HG03064 (cell line): ENCODE data around the gene ZFYVE28.
"Not testable (repeated sequence)": the region's sequence is repeated elsewhere in the genome, so short reads cannot be mapped to it uniquely, and the experiment has no call there.

ENCODE experiments used
- ATAC-seq: cut with Tn5 transposase; IDR thresholded peaks from one replicate; pipeline ENCODE4 v1.9.1; 2021; ENCODE audit warnings: low read depth; ENCODE audit not compliant: unreplicated experiment

Gene ZFYVE28

DNA sequence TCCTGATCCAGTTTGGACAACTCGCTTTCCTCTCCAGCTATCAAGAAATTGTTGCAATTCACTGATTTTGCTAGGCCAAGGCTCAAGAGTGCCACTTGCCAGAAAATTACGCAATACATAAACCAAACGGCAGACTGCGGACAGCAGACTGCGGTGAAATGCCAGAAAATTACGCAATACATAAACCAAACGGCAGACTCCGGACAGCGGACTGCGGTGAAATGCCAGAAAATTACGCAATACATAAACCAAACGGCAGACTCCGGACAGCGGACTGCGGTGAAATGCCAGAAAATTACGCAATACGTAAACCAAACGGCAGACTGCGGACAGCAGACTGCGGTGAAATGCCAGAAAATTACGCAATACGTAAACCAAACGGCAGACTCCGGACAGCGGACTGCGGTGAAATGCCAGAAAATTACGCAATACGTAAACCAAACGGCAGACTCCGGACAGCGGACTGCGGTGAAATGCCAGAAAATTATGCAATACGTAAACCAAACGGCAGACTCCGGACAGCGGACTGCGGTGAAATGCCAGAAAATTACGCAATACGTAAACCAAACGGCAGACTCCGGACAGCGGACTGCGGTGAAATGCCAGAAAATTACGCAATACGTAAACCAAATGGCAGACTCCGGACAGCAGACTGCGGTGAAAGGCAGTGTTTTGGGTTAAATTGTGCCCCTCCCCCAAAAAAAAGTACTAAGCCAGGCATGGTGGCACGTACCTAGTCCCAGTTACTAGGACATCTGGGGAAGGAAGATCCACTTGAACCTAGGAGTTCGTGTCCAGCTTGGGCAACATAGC is 11.7 kb upstream of the ZFYVE28 start:
- not testable (repeated sequence) for ATAC-seq

DNA sequence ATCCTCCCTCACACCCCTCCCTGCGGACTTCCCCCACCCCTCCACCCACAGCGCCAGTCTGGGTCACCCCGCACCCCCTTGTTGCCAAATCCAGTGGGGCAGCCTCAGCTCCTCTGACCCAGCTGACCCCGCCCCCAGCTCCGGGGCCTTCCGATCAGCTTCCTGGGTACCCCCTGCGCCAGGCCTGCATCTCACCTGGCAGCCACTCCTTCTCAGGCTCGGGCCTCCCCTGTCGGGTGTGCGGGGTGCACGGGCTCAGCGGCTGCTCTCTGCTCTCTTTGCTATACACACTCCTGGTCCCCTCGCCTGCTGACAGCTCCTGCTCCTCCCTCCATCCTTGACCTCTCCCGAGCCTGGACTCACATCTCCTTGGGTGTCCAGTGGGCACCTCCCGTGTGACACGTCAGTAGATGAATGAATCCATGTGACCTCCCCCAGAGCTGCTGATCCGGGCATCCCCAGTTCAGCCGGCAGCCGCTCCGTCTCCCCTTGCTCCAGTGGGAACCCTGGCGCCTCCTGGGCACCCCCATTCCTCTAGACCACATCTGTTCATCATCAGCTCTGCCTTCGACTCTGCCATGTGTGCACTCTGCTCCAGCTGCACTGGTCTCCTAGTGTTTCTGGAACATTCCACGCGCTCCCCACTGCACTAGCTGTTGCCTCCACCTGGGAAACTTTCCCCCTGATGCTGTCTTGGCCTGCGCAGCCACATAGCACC is 10.2 kb upstream of the ZFYVE28 start:
- no peak for ATAC-seq

DNA sequence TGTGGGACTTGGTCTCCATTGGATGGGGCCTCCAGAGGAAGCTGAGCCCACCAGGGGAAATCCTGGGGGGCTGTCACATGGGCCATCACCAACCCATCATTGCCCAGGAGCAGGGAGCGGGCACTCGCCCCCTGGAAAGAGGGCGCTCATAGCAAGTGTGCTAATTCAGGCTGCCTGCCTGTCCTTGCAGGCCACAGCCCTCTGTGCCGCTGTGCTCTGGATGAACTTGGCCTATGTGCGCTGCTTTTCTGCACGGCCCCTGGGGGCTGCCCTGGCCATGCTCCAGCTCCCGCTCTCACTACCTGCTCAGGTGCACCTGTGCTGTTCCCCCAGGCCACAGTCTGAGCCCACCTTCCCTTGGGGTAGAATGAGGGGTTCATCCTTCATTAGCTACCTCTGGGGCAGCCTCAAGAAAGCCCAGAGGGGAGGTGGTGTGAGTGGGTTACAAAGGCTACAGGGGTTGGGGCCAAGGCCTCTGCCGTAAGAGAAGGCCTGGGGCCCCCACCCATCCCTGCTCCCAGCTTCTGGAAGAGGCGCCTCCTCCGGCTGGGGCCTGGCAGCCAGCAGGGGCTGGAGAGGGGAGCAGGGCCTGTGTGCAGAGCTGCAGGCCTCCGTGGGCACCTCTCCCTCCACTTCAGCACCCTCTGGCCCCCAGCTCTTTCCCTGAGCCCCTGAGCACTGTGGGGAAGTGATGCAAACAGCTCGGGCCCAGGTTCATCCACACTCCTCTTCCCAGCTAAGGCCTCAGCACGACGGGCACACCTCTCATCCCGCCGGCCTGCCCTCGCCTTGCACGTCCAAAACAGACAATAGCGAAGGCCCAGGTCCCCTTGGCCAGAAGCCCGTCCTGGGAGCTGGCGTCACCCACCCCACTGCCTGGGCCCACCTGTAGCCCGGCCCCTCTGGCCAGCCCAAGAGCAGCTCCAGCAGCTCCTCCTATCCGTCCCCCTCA is 9.2 kb upstream of the ZFYVE28 start:
- no peak for ATAC-seq

DNA sequence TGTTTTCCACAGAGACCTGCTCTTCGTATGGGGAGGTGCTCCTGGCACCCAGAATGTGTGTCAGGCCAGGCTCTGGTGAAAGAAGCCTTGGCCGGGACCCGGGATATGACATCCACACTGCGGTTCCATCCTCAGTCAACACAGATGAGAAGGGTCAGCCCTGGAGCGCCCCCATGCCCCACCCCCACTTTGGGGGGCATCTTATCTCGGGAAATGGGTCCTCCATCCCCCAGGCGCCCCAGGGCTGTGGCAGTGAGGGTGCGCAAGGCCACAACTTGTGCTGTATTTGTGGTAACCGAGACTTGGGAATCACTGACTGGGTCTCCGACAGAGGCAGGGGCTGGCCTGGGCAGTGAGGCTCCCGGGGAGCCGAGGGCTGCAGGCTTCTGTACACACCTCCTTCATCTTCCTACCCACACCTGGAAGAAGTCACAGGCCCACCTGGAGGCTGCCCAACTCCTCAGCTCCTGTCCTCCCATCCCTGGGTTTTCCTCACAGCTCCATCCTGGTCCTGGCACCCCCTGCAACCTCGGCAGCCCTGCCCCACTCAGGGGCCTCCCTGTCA is 8.3 kb upstream of the ZFYVE28 start:
- ATAC-seq, result no peak

DNA sequence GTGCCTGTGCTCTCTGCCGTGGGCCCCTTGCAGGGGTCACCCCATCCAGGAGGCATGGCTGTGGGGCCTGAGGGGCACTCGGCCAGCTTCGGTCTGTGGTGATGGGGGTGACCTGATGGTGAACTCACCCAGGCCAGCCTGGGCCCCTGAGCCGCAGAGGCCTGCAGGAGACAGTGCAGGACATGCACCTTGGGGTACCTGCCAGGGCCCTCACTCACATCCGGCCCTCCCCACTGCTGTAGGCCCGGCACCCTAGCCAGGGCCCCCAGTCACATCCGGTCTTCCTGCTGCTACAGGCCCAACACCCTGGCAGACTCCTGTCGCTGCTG is 7.6 kb upstream of the ZFYVE28 start:
- ATAC-seq, result no peak

DNA sequence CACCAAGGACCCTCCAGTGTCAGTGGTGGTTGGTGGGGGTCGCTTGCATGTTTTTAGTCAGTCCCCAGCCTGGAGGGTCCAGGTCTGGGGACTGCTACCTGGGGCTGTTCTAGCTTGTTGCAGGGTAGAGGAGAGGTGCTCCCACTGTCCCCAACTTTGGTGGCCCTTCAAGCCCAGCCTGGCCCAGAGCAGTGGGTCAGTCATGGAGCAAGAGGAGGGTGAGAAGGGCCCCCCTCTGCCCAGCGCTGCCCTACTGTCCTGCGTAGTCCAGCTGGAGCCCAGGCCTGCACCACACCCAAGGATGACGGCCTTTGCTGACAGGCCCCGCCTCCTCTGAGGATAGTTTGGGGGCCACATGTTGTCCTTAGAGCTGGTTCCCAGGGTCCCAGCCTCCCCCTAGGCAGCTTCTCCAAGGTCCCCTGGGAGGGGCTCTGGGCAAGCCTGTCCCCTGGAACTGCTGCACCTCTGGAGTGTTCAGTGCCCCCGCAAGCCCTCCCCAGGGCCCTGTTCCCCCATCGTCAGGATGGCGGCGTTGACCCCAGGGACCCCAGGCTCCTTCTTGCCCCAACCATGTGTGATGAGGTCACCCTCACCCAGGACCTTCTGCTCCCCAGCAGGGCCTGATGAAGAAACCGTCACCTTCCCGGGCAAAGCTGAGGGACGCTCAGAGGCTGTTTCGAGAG is 7.1 kb upstream of the ZFYVE28 start:
- no peak for ATAC-seq

DNA sequence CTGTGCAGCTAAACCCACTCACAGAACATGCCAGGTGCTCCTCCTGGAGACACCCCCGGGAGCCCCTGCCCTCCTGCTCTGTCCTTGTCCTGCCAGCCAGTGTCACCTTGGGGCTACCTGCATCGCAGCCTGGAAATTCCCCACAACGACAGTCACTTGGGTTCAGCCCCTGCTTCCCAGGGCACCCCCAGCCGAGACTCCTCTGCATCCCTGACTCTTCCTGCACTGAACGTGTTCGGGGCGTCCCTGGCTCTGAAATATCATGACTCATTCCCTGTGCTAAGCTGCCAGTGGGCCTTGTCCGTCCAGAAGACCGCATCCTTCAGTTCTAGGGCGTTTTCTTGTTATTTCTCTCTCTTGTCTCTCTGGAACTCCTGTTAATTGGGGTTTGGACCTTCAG is 6.1 kb upstream of the ZFYVE28 start:
- ATAC-seq, result no peak

DNA sequence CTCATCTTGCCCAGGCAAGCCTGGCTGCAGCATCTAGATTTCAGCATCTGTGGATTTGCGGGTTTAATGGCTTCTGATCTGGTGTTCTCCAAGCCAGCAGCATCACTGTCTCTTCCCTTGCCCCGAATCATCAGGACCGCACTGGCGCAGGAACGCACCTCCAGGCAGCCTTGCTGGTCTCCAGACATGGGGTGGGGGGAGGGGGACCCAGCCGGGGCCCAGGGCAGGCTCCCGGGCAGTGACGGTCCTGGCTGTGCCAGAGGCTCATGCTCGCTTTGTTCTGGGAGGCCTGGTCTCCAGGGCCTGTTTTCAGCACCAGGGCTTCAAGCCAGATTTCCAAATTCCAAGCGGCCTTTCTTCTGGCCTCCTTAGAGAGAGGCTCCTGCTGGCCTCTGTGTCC is 5.2 kb upstream of the ZFYVE28 start:
- no peak for ATAC-seq

DNA sequence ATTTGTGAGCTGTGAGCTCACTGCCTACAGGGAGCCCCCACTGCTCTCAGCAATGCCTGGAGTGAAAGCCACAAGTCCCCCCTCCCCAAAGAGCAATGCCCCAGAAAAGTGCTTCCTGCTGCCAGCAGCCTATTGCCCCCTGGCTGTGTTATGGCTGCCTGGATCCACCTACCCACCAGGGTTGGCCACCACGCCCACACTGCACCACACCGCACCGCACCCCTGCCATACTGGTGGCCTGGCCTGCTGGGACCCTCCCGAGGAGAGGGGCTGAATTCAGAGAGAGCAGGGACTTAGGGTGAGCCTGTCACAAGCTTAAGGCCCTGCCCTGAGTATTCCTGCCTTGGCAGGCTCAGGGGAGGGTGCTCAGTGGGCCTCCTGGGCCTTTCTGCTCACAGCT is 4.6 kb upstream of the ZFYVE28 start:
- ATAC-seq, result no peak

DNA sequence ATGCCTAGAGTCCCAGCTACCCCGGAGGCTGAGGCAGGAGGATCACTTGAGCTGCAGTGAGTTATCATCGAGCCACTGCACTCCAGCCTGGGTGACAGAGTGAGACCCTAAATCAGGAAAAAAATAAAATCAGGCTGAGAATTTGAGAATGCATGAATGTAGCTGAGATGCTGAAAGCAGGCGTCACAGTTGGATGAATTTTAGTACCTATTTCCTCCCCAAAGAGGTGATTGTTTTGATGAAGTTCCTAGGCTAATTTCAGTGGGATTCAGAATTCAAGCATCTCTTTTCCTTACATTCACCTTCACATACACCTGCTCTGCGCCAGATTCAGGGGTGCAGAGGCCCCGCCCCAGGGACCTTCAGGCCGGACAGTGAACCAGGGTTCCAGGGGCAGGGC is 3.5 kb upstream of the ZFYVE28 start:
- ATAC-seq, result no peak

DNA sequence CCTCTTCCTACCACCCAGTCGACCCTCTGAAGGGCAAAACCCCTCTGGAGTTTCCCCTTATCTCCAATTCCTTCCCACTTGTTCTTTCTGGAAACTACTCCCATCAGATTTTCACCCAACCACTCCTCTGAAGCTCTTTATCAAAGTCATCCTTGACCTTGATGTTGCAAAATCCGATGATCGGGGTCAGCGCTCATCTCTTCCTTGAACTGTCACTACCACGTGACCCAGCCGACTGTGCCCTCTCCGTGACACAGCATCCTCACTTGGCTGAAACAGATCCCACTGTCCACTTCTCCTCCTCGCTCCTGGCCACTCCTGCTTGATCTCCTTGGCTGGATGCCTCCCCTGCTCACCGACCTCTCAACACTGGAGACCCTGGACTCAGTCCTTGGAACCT is 1.4 kb upstream of the ZFYVE28 start:
- ATAC-seq, result no peak

DNA sequence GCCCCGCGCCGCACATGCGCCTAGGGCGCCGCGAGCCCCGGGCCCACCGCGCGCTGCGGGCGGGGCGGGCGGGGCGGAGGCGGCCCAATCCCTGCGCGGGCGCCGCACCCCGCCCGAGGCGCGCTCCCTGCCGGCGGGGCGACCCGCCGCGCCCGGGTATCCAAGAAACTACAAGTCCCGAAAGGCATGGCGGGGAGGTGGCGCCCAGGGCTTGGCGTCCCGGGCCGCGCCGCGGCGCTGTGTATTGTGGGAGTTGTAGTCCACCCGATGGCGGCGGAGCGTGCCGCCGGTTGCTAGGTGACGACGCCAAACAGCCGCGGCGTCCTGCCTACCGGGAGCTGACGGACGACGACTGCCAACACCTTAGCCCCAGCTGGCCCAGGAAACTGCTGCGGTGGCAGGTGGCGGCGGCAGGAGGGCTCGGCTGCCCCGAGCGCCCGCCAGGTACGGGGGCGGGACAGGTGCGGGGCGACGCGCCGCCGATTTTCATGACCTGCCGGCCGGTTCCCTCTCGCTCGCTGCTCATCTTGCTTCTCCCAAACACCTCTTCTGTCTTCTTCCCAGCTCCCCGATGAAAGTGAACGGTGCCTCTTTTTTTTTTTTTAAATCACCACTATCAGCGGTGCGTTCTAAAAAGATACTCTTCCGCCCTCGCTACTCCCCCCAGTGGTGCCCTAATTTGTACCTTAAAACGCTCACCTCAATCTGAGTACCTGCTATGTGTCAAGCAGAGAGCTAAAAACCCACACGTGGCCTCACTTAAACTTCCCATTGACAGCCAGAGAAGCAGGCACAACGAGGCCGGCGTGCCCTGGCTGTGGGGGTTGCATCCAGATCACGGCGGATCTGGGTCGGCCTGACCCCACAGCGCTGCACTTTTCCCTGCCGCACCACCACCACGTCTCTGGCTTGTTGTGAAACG is 466 bp upstream of the ZFYVE28 start, which contains the start of gene CFAP99:
Gene CFAP99 (plus strand): TSS at position 306 of the 922 bp plus-strand sequence.
- peak; percentile 76 for ATAC-seq

DNA sequence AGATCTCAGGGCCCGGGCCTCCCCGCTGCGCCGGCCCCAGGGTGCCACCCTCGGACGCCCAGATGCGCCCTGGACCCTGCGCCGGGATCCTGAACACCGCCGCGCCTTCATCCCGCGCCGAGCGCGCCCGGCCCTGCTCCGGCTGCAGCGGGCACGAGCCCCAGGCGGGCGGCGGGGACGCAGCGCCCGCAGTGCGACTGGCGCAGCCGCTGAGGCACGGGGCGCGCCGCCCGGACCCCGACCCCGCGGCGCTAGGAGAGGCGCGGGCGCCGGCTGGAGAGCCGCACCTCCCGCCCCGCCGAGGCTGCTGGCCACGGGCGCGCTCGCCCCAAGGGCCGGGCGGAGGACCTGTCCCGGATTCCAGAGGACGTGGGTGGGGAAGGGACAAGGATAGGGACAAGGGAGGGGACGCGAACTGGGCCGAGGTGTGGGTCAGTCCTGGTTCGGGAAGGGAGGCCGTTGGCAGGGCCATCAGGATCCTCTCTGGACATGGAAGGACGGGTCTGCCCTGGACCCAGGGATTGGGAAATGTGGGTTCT is 1.1 kb downstream of the ZFYVE28 start:
- no peak for ATAC-seq

DNA sequence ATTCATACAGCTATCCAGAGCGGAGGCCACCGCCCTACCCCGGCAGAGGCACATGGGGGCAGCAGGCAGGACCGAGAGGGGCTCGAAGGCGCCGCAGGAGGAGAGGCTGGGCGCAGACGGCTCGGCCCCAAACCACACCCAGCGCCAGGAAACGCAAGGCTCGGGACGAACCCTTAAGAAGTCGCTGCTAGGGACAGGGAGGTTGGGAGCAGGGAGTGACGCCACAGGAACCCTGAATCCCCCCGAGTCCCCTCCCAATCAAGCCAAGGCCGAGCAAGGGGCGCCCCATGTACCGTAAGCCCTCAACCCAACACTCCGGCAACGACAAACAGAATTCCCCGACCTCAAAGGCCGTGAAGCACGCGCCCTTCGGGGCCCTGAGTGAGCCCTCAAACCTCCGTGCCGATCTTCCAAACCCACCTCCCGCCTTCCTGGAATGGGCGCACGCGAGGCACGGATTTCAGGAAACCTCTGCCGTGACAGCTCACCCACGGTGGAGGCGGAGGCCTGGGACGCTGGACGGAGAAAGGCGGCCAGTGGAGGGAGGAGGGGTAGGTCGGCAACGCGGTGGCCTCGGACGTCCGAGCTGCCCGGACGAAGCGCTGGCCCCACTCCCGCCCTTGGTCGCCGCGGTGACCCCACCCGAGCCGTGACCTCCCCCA is 1.8 kb downstream of the ZFYVE28 start:
- ATAC-seq, result no peak

DNA sequence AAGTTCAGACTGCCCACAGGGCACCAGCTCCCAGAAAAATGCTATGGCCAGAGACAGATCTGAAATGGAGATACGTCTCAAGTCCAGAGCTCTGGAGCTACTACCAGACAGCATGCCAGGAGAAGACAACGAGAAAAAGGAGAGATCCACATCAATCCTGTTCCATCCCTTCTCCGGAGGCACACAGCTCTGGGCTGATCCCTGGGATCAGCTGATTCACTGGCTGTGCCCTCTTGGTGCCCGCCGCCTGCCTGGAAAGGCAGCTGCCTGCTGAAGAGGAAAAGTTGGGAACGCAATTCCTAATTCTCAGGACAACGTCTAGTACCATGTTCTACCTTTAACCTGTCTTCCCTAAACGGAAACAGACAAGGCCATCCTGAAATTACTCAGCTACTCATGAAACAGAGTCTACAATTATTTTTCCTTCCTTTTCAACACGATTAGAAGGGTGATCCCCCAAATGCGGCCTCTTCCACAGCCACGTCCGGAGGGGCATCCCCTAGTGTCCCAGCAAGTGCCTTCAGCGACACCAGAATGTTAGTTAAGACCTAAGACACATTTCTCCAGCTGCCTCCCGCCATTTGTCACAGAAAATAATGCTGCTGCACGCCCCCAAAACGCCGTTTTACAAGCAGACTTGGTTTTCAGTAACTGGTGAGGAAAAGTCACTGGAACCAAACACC is 2.4 kb downstream of the ZFYVE28 start:
- no peak for ATAC-seq

DNA sequence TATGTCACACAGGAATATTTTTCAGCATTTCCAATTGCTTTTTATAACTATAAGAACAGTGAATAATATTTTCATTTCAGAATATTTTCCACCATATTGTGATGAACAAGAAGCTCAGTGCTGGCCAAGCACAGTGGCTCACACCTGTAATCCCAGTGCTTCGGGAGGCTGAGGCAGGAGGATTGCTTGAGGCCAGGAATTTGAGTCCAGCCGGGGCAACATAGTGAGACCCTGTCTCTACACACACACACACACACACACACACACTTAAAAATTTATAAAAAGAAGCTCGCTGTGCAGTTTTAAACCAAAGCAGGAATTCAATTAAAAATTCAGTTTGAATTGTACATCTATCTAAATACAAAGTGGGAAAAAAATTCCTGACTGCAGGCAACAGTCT is 3.2 kb downstream of the ZFYVE28 start:
- no peak for ATAC-seq

DNA sequence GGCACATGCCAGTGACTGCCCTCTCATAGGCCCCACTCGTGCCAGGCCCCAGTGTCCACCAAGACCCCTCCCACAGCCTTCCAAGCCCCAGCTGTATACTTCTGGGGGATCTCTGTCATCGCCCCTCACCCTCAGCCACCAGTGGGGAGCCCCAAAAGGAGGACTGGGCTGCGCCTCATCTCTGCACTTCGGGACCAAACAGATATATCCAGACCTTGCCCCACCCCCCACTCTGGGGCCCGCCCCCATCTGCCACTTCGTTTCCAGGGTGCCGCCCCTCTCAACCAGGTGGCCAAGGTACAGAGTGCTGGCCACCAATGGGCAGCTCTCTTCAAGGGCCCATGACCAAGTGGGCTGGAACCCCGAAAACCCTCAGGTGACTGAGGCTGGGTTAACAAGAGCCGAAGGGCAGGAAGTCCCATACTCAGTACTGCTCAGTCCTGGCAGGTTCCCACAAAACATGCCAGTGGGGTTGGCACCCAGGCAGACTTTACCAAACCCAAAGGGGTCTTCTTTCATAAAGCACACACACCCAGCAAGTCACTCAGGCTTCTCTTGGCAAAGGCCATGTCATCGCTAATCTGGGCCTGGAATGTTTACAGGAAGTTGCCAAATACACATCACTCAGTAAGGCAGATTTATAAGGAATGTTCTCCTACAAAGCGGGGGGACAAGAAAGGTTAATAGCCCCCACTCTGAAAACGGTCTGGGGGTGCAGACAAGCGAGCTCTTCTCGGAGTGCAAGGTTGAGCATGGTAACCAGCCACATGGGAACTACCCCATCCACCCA is 4.4 kb downstream of the ZFYVE28 start:
- no peak for ATAC-seq
